GM12864 (cell line): ENCODE results near the gene SLC22A2.

Experiments used
- DNase-seq: peaks from one replicate; pipeline ENCODE4 v3.0.0-alpha.2; 2011; ENCODE audit warnings: low read depth
- H3K4me3 ChIP-seq: 2 replicates; pipeline ENCODE4 v1.5.1; 2011; ENCODE audit warnings: mild to moderate bottlenecking, low read depth, low read length, control low read depth
- TF ChIP-seq, protein P1 (sequence below): IDR thresholded peaks from 2 replicates; pipeline ENCODE4 v1.5.1; 2011; ENCODE audit warnings: low read depth, mild to moderate bottlenecking, moderate library complexity, low read length, control low read depth, inconsistent platforms; ENCODE audit errors: missing control alignments

SLC22A2 gene

GRCh38 chr6:160202411-160202810 is 56.2 kb downstream of the SLC22A2 start:
- TF ChIP-seq, protein P1, sequence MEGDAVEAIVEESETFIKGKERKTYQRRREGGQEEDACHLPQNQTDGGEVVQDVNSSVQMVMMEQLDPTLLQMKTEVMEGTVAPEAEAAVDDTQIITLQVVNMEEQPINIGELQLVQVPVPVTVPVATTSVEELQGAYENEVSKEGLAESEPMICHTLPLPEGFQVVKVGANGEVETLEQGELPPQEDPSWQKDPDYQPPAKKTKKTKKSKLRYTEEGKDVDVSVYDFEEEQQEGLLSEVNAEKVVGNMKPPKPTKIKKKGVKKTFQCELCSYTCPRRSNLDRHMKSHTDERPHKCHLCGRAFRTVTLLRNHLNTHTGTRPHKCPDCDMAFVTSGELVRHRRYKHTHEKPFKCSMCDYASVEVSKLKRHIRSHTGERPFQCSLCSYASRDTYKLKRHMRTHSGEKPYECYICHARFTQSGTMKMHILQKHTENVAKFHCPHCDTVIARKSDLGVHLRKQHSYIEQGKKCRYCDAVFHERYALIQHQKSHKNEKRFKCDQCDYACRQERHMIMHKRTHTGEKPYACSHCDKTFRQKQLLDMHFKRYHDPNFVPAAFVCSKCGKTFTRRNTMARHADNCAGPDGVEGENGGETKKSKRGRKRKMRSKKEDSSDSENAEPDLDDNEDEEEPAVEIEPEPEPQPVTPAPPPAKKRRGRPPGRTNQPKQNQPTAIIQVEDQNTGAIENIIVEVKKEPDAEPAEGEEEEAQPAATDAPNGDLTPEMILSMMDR: no peak
- H3K4me3 ChIP-seq: no peak overlapping the region
- DNase-seq: no peak

DNA sequence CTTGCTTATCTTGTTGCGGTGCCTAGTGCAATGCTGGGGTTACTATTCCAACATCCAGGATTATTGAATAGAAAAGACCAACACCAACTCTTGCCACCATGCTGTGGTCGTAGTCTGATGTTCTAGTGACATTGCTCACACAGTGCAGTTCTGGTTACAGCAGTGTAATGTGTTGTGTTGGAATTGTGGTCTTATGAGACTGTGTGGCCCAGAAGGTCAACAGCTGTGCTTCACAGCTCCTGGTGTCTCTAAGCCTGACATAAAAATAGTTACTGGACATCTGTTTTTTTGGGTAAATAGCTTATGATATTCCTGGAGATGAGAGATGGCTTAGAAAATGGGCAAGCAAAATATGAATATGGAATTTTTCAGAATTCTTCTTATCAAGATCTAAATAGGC is 57.6 kb downstream of the SLC22A2 start:
- no peak for DNase-seq
- TF ChIP-seq, protein P1: no peak
- H3K4me3 ChIP-seq: no peak overlapping the region

DNA sequence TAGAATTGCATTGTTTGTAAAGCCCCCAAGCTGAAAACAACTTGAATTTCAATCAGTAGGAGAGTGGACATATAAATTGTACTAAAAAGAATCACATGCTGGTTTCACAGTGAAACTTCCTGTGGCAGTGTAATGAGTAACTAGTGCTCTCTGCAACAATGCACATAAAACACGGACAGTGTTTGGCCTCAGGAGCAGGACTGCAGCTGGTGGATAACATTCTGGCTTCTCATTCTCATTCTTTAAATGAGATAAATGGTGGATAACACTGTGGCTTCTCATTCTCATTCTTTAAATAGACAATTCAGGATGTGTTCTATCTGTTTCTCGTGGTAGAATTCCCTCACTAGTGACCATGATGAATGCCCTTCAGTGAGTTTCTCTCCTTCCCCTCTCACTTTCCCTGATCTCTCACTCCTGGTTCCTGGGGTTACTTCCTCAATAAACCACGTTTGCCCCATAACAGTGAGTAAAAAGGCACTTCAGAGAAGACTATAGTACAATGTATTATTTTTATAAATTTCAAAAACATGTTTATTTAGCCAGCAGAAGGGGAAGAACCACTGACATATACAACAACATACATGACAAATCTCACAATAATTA is 59.9 kb downstream of the SLC22A2 start:
- TF ChIP-seq, protein P1: no peak
- no peak overlapping the region for H3K4me3 ChIP-seq
- no peak for DNase-seq

DNA sequence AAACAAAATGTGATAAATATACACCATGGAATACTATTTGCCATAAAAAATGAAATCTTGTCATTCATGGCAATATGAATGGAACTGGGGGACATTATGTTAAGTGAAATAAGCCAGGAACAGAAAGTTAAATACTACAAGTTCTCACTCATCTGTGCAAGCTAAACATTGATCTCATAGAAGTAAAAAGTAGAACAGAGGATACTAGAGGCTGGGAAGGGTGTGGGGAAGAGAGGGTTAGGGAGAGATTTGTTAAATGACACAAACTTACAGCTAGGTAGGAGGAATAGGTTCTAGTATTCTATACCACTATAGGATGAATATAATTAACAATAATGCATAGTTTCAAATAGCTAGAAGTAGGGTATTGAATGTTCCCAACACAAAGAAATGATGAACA is 61.0 kb downstream of the SLC22A2 start:
- TF ChIP-seq, protein P1: no peak
- DNase-seq: no peak
- H3K4me3 ChIP-seq: no peak overlapping the region

DNA sequence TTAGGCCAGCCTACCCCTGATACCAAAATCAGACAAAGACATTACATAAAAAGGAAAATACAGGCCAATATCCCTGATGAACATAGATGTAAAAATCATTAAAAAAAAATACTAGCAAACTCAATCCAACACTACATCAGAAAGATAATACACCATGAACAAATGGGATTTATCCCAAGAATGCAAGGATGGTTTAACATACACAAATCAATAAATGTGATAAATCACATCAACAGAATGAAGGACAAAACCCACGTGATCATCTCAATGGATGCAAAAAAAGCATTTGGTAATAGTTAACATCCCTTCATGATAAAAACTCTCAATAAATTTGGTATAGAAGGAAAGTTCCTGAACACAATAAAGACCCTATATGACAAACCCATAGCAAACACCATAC is 63.8 kb downstream of the SLC22A2 start:
- TF ChIP-seq, protein P1: no peak
- DNase-seq: no peak
- H3K4me3 ChIP-seq: no peak overlapping the region

DNA sequence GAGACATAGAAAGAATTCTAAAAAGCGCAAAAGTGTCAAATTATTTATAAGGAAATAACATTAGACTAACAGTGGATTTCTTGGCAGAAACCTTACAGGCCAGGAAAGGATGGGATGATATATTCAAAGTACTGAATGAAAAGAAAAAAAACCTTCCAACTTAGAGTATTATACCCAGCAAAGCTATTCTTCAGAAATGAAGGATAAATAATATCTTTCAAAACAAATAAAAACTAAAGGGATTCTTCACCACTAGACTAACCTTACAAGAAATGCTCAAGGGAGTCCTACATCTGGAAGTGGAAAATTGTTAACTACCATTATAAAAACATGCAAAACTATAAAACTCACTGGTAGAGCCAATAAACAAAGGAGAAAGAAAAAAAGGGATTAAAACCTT is 65.8 kb downstream of the SLC22A2 start:
- TF ChIP-seq, protein P1: no peak
- no peak for DNase-seq
- no peak overlapping the region for H3K4me3 ChIP-seq

DNA sequence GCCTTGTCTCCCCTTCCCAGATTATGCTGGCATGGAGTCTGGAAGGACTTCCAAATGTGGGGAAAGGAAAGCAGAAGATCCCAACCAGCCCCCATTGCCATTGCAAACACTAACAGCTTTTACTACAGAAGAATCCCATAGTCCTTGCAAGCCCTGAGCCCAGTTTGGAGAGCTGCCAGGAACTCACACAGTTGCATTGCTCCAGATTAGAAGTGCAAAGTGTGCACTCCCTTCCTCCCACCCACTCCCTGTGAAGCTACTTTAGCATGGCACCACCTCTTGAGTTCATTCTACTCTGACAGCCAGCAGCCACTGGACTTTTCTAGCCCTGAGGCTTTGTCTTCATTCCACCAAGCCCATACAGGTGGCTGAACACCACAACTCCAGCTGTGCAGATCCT is 67.6 kb downstream of the SLC22A2 start:
- no peak for DNase-seq
- TF ChIP-seq, protein P1: no peak
- no peak overlapping the region for H3K4me3 ChIP-seq
